Pons (tissue), 1 donor: ENCODE results near the gene LBR.
"Not testable (repeated sequence)": the region's sequence is repeated elsewhere in the genome, so short reads cannot be mapped to it uniquely, and the experiment has no call there.

Experiments
- DNase-seq: peaks from one replicate; pipeline ENCODE4 v3.0.0-alpha.2; 2016; ENCODE audit warnings: low spot score

The LBR gene

DNA sequence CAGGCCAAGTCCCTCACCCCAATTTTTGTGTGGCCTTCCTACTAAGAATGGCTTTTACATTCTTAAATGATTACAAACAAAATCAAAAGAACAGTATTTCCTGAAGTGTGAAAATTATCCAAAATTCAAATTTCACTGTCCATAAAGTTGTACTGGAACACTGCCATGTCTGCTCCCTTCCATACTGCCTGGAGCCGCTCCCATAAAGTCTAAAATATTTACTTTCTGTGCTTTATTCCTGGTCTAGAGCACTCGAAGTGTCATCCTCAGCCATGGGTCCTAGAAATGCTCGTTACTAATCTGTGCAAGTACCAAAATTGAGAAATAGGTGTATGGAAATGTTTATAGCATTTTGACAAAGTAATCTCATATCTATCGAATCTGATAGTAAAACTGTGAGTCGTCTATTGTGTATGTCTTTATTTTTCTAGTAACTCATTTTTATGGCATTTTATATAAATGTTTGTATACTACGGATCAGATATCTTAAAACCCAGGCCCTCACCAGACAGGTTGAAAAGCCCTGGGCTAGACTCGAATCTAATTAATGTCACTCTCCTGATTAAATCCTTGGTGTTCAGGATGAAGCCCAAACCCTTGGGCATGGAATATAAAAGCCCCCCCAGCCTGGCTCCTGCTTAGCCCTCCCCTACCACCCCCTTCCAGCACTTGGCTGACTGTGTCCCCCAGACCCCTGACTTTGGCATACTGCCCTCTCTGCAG lies 4.9 kb downstream of the LBR start:
- DNase-seq = no peak

DNA sequence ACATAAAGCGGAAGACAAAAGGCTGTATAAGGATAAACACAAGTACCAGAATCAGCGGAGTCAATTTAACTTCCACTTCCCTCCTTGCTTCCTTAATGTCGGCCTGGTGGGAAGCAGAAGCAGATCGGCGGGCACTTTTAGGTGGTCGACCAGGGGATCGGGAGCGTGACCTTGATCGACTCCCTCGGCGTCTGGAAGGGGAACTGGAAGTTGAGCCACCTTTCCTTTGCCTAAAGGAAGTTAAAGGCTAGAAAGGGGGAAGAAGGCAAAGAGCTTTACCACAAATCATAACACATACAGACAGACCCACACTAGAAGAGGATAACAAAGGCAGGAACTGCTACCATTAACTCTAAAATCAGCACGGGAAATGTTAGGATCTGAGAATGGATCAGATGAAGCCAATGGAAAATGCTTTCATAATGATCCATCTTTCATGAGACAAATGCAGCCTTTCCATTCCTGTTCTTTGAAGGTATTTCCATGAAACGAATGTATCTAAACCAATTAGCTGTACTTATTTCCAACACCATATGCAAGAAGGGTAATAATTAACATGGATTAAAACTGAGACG lies 5.7 kb downstream of the LBR start:
- DNase-seq = no peak

DNA sequence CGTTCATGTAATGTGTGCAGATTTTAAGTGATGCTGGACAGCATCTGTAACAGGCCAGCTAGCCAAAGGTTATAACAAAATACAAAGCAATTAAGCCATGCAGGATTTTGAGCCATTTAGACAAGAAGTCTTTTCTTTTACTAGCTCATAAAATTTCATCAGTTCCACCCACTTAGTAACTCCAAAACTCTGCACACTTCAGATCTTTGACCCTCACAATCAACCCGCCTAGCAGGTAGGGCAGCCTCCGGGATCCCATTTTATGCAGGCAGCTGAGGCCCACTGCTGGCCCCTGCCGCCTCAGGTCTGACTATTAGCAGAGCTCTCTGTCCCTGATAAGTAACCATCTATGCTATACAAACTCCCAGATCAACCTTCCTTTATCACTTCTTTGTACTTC lies 9.2 kb downstream of the LBR start:
- no peak for DNase-seq

DNA sequence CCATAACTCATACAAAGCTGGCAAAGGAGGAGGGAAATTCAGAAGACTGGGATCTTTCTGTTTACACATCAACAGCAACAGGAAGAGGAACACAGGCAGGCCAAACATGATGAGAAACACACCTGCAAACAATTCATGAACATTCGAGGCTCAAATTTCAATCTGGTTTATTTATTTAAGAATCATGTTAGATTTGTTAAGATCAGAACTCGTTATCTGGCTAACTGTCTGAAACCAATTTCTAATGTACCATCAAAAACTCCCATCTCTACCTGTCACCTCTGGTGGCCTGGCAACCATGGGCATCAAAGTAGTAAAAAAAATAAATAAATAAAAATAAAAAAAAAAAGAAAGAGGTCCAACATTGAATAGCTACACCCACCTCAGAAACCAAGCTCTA lies 9.8 kb downstream of the LBR start:
- no peak for DNase-seq

DNA sequence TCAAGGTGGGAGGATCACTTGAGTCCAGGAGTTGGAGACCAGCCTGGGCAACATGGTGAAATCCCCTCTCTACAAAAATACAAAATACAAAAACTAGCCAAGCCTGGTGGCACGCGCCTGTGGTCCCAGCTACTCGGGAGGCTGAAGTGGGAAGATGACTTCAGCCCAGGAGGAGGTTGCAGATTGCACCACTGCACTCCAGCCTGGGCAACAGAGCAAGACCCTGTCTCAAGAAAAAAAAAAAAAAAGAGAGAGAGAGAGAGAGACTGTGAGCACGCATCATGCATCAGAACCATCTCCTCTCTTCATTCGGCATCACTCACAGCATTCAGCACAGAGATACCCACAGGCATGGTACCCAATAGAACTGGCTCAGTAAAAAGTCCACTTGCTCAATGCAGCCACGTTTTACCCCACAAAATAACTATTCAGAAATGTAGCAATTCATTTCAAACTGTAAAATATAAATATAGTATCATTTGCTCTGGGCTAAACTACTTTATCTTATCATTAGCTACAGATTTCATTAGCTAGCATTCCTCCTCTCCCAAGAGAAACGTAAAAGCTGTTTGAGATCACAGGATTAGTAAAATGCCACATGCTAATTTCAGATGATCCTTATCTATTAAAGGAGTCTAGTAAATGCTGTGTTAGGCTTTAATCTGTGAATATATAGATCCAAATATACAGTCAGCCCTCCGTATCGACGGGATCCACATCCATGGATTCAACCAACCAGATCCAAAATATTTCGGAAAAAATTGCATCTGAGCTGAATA lies 11.7 kb downstream of the LBR start:
- DNase-seq = no peak

DNA sequence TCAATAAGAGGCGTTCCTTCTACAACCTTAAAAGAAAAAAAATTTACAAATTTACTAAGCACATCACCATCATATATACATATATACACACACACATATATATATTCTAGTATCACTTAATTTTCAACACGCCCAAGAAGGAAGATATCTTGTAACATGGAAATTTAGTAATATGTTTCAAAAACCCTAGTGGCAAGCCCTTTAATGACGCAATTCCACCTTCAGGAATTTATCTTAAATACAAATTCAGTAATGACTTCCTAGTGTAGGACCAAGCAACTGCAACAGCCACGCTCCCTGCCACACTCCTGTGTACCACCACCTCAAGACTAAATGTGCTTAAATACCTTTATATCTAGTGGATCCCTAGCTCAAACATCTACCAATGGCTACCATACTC lies 12.5 kb downstream of the LBR start:
- no peak for DNase-seq

DNA sequence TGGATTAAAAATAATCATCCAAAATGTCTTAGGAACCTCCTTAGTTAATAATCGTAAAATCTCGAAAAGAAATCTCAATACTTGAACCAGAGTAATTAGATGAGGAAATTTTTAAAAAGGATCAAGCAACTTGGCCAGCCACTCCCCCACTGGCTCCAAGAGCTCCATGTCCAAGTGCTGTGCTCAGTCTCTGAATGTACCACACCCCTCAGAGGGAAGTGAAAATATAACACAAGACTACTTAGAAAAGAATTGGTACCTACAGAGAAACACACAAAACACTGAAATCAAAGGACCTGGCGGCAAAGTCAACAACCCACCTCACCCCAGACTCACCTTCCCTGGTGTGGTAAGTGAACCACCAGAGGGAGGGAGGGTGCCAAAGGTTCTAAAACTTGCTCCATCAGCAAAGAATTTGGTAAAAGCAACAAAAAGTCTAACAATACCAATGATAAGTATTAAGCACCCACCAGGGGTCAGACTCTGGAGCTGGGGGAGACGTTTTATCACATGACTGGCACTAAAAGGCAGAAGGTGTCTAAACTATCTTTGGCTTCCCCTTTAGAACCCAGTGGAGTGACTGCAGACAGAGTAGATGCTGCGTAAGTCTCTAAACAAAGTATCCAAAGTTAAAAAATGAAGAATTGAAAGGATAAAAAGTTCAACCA lies 14.0 kb downstream of the LBR start:
- no peak for DNase-seq

DNA sequence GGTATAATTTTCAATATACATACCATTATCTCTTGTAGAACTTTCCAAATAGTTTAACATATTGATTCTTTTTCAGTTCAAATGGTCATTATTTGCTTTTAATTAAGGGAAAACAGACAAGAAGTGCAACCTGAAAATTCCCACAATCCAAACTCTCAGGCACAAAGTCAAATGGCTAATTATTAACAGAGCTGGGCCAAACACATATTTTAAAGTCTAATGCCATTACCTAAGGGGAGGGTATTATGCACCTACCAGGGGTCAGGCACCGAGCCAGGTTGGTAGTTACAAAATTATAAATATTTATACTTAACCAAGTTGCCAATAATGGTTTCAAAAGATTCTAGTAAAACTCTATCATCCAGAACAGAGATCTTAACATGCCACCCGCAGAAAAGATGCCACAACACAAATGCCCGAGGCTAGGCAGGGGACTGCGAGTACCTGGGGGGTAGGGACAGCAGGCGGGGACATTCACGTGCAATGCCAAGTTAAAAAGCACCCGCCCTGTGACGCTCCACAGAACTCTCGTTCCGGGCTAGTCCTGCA lies 15.0 kb downstream of the LBR start:
- DNase-seq = no peak

DNA sequence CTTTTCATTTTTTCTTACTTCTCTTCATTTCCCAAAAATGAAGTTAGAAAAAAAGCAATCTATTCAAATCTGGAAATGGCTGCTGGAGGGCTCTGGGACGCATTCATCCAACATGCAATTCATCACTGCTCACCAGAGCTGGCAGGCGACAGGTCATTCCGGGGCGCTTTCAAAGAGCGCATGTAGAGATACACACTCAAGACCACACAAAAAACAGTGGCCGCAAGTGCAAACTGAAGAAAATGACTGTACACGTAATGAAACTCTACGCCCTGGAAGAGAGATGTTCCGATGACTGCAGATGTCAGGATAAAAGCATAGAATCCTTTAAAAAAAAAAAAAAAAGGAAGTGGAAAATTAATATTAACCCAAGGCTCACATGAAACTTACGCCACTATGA lies 15.5 kb downstream of the LBR start:
- no peak for DNase-seq

DNA sequence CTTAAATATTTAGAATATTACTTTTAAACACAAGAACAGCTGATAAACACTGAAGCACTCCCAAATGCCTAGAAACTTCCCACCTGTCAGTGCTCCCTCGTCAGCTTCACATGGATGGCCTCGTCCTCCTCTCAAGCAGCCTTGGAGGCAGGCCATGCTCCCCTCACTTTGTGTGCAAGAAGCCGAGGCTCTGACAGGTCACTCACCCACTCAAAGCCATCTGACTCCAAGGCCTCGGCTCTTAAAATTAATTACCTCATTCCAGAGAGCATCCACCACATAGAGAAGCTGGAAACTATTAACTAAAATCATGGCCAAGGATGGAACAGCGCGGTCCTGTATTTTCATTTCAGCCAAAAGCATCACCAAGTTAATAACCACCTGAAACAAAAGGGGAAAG lies 17.8 kb downstream of the LBR start:
- DNase-seq = no peak

DNA sequence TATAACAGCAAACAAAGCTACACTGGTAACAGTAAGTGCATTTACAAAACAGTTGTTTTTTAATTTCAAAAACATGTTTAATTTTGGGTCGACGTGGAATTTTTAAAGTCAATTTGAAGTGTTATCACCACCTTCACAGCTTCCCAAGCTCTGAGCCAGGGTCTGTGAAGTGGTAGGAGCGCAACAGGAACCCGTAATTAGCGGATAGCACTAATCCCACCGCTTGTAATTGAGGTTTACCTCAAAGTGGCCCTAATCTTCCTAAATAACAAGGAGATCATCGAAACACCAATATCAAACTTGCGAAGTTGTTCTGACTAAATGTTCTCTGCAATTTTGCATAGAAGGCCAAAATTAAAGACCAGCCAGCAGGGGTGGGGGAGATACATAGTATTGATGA lies 18.8 kb downstream of the LBR start:
- DNase-seq = no peak

DNA sequence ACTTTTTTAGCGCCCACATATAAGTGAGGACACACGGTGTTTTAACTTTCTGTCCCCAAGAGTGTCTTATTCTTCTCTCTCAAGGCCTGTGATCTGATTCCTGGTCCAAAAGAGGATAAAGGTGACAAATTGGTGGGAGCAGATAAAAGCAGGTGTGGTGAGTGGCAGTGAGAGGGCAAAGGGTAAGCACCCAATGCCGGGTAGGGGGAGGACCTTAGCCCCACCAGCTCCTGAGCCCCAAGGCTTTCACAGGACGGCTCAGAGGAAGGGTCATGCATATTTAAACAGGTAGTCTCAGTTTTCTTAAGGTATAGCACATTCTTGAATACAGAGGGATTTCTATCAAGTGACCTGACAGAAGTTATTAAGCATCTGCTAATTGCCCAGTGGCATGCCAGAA lies 19.6 kb downstream of the LBR start:
- no peak for DNase-seq

DNA sequence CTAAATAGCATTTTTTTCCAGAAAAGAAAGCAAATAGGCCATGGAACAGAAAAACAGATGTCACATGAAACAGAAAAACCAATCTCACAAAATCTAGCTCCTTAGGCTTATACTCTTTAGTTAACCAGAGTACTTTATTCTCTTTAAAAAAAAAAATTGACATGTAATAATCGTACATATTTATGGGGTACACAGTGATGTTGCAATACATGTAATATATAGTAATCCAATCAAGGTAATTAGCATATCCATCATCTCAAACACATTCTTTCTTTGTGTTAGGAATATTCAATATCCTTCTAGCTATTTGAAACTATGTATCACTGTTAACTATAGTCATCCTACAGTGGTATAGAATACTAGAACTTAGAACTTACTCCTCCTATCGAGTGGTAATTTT lies 20.1 kb downstream of the LBR start:
- DNase-seq = no peak

DNA sequence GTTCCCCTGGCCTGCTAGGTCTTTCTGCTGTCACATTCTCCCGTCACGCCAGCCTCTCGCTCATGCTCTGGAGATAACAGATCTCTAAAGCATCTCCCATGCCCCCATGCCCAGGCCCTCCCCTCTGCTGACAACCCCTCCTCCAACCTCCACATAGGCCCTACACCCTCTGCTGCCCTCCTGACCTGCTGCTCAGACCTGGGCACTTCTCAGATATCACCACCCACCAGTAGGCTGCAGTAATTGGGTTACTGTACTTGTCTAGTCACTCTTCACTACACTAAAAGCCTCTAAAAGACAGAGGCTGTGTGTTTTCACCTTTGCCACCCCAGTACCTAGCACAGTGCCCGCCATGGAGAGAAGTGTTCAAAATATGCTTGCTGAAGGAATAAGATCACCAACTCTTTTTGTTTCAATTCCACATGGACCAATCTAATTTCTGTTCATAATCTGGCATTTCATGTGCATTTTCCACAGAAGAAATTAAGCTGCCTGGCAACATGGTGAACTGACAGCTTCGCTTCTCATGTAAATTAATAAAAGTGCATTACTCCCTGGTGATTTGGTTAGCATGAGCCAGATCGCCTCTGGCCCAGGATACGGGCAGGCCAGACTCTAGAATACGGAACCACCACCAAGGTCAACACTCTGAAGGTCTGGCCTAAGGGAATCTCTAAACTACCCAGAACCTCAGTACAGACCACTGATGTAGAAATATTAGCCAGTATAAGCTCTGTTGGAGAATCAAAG lies 20.7 kb downstream of the LBR start:
- DNase-seq = no peak

DNA sequence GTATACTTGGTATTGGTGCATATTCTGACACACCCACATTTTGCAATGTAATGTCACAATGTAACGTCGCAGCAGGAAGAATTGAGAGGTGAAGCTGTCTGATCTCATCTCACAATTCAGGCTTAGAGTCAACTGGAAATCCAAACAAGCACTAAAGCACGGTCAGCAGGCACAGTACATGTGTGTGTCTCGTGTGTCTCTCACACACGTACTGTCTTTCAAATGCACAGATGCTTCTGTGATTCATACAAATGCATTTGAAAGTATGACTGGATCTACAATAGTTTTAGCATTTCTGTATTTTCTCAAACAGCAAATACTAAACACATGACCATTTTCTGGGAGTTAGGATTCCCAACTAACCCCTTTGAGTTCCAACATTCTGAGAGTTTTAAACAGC lies 26.9 kb downstream of the LBR start:
- no peak for DNase-seq

DNA sequence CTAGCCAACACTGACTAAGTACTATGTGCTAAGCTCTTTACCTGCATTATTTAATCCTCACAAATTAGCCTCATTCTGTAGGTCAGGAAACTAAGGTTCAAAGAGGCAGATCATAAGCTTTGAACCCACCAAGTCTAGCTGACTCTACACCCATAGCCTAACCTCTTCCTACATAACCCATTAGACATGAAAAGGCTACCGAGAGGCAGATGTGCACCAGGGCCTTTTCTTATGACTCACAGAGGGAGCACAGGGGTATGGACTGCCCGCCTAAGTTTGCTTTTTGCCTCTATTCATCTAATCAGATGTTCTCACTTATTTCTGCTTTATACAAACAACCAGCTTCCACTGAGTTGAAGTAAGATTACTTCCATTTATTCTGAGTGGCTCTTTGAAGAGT lies 31.5 kb downstream of the LBR start:
- DNase-seq = no peak

DNA sequence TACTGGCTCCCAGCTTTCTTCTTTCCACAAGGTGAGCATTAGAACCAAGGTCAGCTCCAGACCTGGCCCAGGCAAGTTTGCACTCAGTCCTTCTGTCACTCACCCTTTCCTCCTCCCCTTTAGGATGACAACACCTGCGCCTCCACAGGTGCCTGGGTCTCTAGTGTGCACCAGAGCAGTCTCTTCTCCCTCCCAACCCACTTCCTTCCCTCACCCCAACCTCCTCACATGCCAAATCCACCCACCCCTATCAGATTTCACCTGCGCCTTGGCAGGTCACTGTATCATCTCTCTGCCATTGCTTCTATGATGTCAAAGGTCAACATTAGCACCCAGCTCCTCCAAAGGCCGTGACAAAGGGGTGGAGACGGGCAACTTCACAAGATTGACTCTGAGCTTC lies 38.0 kb downstream of the LBR start:
- DNase-seq = no peak

DNA sequence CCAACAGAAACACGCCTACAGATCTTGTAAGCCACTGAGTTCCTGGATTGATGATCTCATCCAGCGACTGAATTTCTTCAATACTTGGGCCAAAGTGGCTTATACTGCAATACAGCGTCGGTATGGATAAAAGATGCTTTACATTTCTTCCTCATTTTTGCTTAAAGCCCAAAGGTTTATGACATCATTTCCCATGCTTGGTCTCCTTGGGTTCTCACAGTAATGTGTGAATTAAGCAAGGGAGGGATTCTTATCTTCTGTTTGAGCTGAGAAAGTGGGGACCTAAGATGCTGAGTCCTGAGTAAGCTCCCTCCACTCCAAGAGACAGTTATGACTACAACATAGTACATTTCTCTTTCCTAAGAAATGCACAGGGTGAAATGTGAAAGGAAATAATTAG lies 39.5 kb downstream of the LBR start:
- no peak for DNase-seq

DNA sequence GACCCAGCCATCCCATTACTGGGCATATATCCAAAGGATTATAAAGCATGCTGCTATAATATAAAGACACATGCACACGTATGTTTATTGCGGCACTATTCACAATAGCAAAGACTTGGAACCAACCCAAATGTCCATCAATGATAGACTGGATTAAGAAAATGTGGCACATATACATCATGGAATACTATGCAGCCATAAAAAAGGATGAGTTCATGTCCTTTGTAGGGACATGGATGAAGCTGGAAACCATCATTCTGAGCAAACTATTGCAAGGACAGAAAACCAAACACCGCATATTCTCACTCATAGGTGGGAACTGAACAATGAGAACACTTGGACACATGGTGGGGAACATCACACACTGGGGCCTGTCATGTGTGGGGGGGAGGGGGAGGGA lies 41.0 kb downstream of the LBR start:
- not testable (repeated sequence) for DNase-seq

DNA sequence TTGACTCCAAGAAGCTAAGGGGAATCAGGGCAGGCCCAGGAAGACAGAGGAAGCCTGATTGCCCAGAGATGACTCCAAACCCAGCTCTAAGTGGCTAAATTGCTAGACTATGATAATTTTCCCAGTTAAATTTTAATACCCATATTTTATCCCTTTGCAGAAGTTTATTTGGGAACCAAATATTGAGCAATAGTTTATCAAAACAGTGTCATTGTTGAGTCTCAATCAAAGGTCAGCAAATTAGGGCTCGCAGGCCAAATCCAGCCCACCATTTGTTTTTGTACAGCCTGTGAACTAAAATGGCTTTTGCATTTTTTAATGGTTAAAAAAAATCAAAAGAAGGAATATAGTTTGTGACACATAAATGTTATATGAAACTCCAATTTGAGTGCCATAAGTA lies 47.1 kb downstream of the LBR start:
- no peak for DNase-seq

DNA sequence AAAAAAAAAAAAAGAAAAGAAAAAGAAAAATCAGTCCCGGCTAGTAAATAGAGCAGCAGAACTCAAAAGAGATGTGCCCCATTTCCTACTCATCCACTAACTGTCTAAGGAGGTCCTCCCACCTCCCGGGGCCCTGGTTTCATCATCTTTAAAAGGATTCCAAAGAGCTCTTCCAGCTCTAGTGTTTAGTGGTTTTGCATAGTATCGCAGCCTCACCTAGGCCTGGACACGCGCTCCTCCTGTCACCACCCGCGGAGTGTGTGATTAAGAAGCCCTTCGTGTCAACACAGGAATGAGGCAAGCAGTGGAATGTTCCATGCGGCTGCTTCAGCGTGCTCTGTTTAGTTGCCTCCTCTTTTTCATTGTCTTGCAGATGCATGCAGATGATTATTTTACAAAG lies 49.0 kb downstream of the LBR start:
- no peak for DNase-seq

DNA sequence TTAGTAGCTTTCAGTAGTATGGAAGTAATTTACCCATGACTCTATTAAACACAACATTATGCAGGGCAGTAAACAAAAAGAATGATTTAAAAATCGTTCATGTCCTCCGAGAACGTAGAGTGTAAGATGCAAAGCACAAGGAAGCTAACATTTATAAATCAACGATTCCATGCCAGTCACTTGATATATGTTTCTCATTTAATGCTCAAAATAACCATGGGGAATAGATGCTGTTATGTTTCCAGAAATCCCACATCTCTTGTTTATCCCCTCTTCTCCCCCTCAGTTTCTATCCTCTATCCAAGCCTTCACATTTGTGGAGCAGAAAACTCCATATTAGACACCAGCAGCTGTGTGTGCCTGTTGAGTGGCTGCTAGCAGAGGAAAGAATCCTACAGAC lies 52.8 kb downstream of the LBR start:
- no peak for DNase-seq
